Calu3 (cell line): ENCODE measurements around the gene SLFN5. TPM values are rescaled to one million over a fixed set of nuclear protein-coding genes. Genes with fewer than 3 reads are reported as not detected.

ENCODE experiments used
- BruUV-seq: library from RNA; stranded (reverse); fragments of 400-500 nt; replicated peaks from 2 replicates; lab custom pipeline; 2021; lab: Mats Ljungman, UMichigan
- CTCF ChIA-PET: fragments of 300-600 bp; sonication (Branson Sonifier 250); formaldehyde crosslinking; loops from one replicate; lab custom pipeline; 2022; ENCODE audit warnings: antibody characterized with exemption; lab: Charles Lee
- DNase-seq: peaks from one replicate; pipeline ENCODE4 v3.0.0; 2022
- H3K27ac Mint-ChIP-seq: one replicate; pipeline ENCODE4 v1.8.0; 2022; ENCODE audit warnings: mixed read lengths; ENCODE audit not compliant: unreplicated experiment
- H3K27me3 Mint-ChIP-seq: one replicate; pipeline ENCODE4 v1.8.0; 2022; ENCODE audit warnings: mixed read lengths; ENCODE audit not compliant: unreplicated experiment
- H3K36me3 Mint-ChIP-seq: one replicate; pipeline ENCODE4 v1.8.0; 2022; ENCODE audit warnings: mild to moderate bottlenecking, moderate library complexity, mixed read lengths; ENCODE audit not compliant: insufficient read depth, unreplicated experiment
- H3K4me1 Mint-ChIP-seq: one replicate; pipeline ENCODE4 v1.8.0; 2022; ENCODE audit warnings: mild to moderate bottlenecking, low read depth, mixed read lengths; ENCODE audit not compliant: unreplicated experiment
- H3K4me3 Mint-ChIP-seq: one replicate; pipeline ENCODE4 v1.8.0; 2022; ENCODE audit warnings: mild to moderate bottlenecking, low read depth, moderate library complexity, mixed read lengths; ENCODE audit not compliant: unreplicated experiment
- H3K9me3 Mint-ChIP-seq: one replicate; pipeline ENCODE4 v1.8.0; 2022; ENCODE audit warnings: low read depth, mixed read lengths; ENCODE audit not compliant: unreplicated experiment
- CTCF ChIP-seq: fragments of 200-600 bp; IDR thresholded peaks from one replicate; pipeline ENCODE4 v1.8.0; 2022; ENCODE audit warnings: antibody characterized with exemption; ENCODE audit not compliant: unreplicated experiment
- intact Hi-C: fragments of 100-400 bp; cut with micrococcal nuclease; formaldehyde crosslinking; loops from one replicate; pipeline ENCODE4 v1.10.0; 2022; ENCODE audit not compliant: unreplicated experiment
- total RNA-seq: library from RNA; stranded (reverse); gene quantifications from 2 replicates; pipeline ENCODE4 v1.2.3, GENCODE V29; 2022

Gene SLFN5
- total RNA-seq, 1 experiment from 2014 or later = 104 TPM

DNA sequence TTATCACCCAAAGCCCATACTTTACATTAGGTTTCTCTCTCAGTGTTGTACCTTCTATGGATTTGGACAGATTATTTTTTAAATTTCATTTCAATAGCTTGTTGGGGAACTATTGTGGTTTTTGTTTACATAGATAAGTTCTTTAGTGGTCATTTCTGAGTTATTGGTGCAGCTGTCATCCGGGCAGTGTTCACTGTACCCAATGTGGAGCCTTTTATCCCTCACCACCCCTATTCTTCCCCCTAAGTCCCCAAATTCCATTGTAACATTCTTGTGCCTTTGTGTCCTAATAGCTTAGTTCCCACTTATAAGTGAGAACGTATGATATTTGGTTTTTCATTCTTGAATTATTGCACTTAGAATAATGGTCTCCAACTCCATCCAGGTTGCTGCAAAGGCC is 73.1 kb downstream of the SLFN5 start:
- no peaks in the 10 kb centered on the region for H3K27me3 Mint-ChIP-seq
- H3K4me3 Mint-ChIP-seq = no peak overlapping the region
- no peak overlapping the region for H3K27ac Mint-ChIP-seq
- no peak for TF ChIP-seq CTCF
- no peak for DNase-seq
- BruUV-seq = no TSS peak
- intact Hi-C loops = loop anchor here (10.0 kb wide), 3 partner anchors 119 to 429 kb away; partner anchors contain the start of gene SLFN12
- CTCF ChIA-PET = interaction anchor here (1.1 to 1.3 kb wide), 3 partner anchors 59 to 223 kb away, joined by 3 to 7 read pairs (median 3); no protein-coding TSS in a partner anchor
- H3K4me1 Mint-ChIP-seq = peaks cover 19% of the 10 kb centered on the region
- no peaks in the 10 kb centered on the region for H3K36me3 Mint-ChIP-seq
- H3K9me3 Mint-ChIP-seq = no peaks in the 10 kb centered on the region

DNA sequence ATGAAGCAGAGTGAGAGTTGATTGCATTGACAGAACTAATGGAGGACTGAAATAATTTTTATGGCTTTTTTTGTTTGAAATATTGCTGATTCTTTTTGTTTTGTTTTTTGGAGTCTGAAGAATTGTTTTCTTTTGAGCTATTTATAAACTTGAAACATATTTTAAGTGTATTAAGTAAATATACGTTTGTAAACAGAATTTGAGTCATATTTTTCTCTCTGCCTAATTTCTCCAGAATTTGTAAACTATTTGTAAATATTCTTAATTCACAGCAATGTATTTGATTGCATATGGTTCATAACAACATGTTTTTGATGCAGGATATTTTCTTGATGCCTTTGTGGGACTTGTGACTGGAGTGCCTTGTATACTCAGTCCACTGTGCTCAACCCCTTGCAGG is 79.9 kb downstream of the SLFN5 start:
- intact Hi-C loops = no loop called here
- no peaks in the 10 kb centered on the region for H3K4me1 Mint-ChIP-seq
- H3K27me3 Mint-ChIP-seq = peaks cover 40% of the 10 kb centered on the region
- BruUV-seq = no TSS peak
- no peak overlapping the region for H3K27ac Mint-ChIP-seq
- H3K36me3 Mint-ChIP-seq = no peaks in the 10 kb centered on the region
- TF ChIP-seq CTCF = no peak
- H3K4me3 Mint-ChIP-seq = no peak overlapping the region
- CTCF ChIA-PET = no interaction called here
- no peak for DNase-seq
- no peaks in the 10 kb centered on the region for H3K9me3 Mint-ChIP-seq

Other genes with a start within 250 kb of the SLFN5 start
- gene RFFL, start 179.4 kb upstream of the SLFN5 start, total RNA-seq = 29.2 and 35.8 TPM in 2 replicates
- gene RAD51D, start 123.2 kb upstream of the SLFN5 start, total RNA-seq = 16.8 and 17.1 TPM in 2 replicates
- gene FNDC8, start 121.5 kb upstream of the SLFN5 start, total RNA-seq = not detected in 2 replicates
- 30.0 and 33.1 TPM in 2 replicates for gene NLE1, start 100.8 kb upstream of the SLFN5 start, total RNA-seq
- not detected in 2 replicates for gene UNC45B, start 95.3 kb upstream of the SLFN5 start, total RNA-seq
- not detected in 2 replicates for gene SLC35G3, start 48.7 kb upstream of the SLFN5 start, total RNA-seq
- gene SLFN11, start 130.5 kb downstream of the SLFN5 start, total RNA-seq = 35.3 and 38.2 TPM in 2 replicates
- 0.44 and 0.54 TPM in 2 replicates for gene SLFN12, start 189.4 kb downstream of the SLFN5 start, total RNA-seq
- 44.4 and 46.2 TPM in 2 replicates for gene SLFN13, start 205.7 kb downstream of the SLFN5 start, total RNA-seq